Stomach (tissue), 4 donors: ENCODE results near the gene KAZALD1.

Experiments used
- CTCF ChIP-seq, 7 experiments: fragments of 450-650 bp in 4 of 7; fragments of 200-600 bp in 3 of 7; sonication (generic) in 3 of 7; IDR thresholded peaks; one replicate each; pipeline ENCODE4 v1.5.1; 2016 to 2019; ENCODE audit warnings: antibody characterized with exemption in 7 of 7, control low read depth in 2 of 7, mild to moderate bottlenecking in 1 of 7
- EP300 ChIP-seq: sonication (generic); formaldehyde crosslinking; IDR thresholded peaks from one replicate; pipeline ENCODE4 v1.6.1; 2017; ENCODE audit warnings: antibody characterized with exemption
- POLR2A ChIP-seq, 4 donors: fragments of 450-650 bp; IDR thresholded peaks; one replicate each; pipeline ENCODE4 v1.6.1; 2016; ENCODE audit warnings: antibody characterized with exemption in 4 of 4, control low read depth in 2 of 4, mild to moderate bottlenecking in 1 of 4, moderate library complexity in 1 of 4
- POLR2AphosphoS5 ChIP-seq, 3 donors: sonication (generic); formaldehyde crosslinking; IDR thresholded peaks; one replicate each; pipeline ENCODE4 v1.6.1; 2016; ENCODE audit warnings: antibody characterized with exemption in 3 of 3

- TF ChIP-seq CTCF (IDR thresholded peaks at IDR 0.05): no peak
- no peak for TF ChIP-seq POLR2A (IDR thresholded peaks at IDR 0.05)
- no peak for TF ChIP-seq POLR2AphosphoS5 (IDR thresholded peaks at IDR 0.05)
- no peak for TF ChIP-seq EP300
Measured at GRCh38 chr10:101079874-101080273, 18.1 kb downstream of the KAZALD1 start.
